Lower leg skin (tissue), 4 donors: Measurements from ENCODE around the gene YPEL3. TPM values are rescaled to one million over a fixed set of nuclear protein-coding genes. Genes with fewer than 3 reads are reported as not detected.

Source experiments
- DNase-seq, 2 donors: peaks; one replicate each; pipeline ENCODE4 v3.0.0-alpha.2; 2019; ENCODE audit warnings: low spot score in 2 of 2
- H3K4me3 ChIP-seq: fragments of 200-600 bp; sonication (generic); 2 replicates; pipeline ENCODE4 v1.5.1; 2017; ENCODE audit warnings: mild to moderate bottlenecking, low read depth; ENCODE audit not compliant: poor library complexity, severe bottlenecking
- POLR2A ChIP-seq, 2 donors: fragments of 450-650 bp; IDR thresholded peaks; one replicate each; pipeline ENCODE4 v1.6.1; 2016 to 2017; ENCODE audit warnings: antibody characterized with exemption in 2 of 2, mild to moderate bottlenecking in 1 of 2, moderate library complexity in 1 of 2
- WGBS, 2 donors: methylation state at CpG; one replicate each; pipeline ENCODE4 v1.1.5; 2018; 5-methylcytosine and 5-hydroxymethylcytosine counted together
- intact Hi-C: fragments of 100-400 bp; cut with DNase I; formaldehyde crosslinking; loops from one replicate; pipeline ENCODE4 v1.15.0; 2023; ENCODE audit warnings: low total_unique reads
- total RNA-seq, 4 donors: library from RNA; depleted of rRNA; stranded (reverse); fragments of >200 nt; gene quantifications; one replicate each; pipeline ENCODE4 v1.1.0, GENCODE V29; 2016
- TF ChIP-seq, protein P1 (sequence below), 3 donors: fragments of 450-650 bp; IDR thresholded peaks; one replicate each; pipeline ENCODE4 v1.5.1; 2016; ENCODE audit warnings: antibody characterized with exemption in 3 of 3, mild to moderate bottlenecking in 3 of 3, moderate library complexity in 2 of 3

YPEL3 gene
- total RNA-seq, 4 donors from 2014 or later, result 185 to 351 (median 229) TPM

DNA sequence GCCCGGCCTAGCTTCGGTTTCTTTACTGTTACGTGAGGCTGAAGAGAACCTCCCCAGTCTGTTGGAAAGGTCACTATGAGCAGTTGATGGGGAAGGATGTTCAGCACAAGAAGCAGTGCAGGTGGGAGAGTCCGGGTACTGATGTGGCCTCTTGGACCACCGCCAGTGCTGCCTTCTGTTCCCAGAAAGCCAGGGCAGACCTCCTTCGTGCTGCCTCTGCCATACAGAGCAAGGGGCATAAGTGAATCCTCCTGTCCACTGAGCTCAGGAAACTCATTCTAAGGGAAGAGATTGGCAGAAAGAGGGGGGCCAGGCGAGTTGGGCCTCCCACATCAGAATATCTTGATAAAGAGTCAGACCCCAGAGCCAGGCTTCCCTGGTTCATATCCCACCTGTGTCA, 16.5 kb downstream of the YPEL3 start:
- 84 to 89% methylated on average over 7 of the region's 7 CpGs for WGBS, 2 donors
- TF ChIP-seq, protein P1, sequence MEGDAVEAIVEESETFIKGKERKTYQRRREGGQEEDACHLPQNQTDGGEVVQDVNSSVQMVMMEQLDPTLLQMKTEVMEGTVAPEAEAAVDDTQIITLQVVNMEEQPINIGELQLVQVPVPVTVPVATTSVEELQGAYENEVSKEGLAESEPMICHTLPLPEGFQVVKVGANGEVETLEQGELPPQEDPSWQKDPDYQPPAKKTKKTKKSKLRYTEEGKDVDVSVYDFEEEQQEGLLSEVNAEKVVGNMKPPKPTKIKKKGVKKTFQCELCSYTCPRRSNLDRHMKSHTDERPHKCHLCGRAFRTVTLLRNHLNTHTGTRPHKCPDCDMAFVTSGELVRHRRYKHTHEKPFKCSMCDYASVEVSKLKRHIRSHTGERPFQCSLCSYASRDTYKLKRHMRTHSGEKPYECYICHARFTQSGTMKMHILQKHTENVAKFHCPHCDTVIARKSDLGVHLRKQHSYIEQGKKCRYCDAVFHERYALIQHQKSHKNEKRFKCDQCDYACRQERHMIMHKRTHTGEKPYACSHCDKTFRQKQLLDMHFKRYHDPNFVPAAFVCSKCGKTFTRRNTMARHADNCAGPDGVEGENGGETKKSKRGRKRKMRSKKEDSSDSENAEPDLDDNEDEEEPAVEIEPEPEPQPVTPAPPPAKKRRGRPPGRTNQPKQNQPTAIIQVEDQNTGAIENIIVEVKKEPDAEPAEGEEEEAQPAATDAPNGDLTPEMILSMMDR (IDR thresholded peaks at IDR 0.05), result no peak
- no peak for TF ChIP-seq POLR2A (IDR thresholded peaks at IDR 0.05)
- H3K4me3 ChIP-seq, result no peak overlapping the region
- intact Hi-C loops, result no loop called here
- DNase-seq, result no peak

DNA sequence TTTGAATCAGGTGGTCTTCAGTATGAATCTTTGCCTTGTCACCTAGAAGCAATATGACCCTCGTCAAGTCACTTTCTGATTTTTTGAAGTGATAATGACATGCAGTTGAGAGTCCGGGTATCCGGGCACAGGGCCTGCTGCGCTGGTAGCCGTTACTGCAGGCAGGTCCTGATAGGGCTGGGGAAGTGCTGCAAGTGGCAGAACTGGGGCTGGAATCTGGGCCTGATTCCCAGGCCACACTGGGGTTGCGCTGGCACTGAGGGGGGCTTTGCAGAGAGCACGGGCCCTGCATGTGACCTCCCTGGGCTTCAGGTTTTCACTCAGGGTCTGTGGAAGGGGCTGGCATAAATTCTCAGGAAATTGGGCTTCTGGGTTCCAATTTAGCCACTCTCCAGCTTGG, 17.3 kb downstream of the YPEL3 start:
- intact Hi-C loops, result no loop called here
- 81 to 86% methylated on average over 7 of the region's 7 CpGs for WGBS, 2 donors
- TF ChIP-seq, protein P1 (IDR thresholded peaks at IDR 0.05), result no peak
- TF ChIP-seq POLR2A (IDR thresholded peaks at IDR 0.05), result no peak
- no peak overlapping the region for H3K4me3 ChIP-seq
- no peak for DNase-seq

DNA sequence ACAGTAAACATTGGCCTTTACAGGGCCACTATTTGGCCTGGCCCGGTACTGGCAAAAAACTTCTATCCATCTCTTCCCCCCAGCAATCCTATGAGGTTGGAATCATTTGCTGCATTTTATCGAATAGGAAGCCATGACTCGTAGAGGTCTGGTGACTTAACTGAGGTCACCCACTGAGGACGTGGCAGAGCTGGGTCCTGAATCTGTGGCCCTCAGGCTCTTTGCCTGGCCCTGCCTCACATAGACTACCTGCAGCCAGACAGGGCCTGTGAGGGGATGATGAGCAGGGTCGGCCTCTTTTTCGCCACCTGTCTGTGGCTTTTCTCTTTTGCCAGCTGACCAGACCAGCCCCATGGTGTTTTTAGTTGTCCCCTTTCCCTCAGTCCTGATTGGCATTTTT, 18.4 kb downstream of the YPEL3 start:
- intact Hi-C loops, result no loop called here
- WGBS, 2 donors, result 64 to 67% methylated on average over 6 of the region's 6 CpGs

DNA sequence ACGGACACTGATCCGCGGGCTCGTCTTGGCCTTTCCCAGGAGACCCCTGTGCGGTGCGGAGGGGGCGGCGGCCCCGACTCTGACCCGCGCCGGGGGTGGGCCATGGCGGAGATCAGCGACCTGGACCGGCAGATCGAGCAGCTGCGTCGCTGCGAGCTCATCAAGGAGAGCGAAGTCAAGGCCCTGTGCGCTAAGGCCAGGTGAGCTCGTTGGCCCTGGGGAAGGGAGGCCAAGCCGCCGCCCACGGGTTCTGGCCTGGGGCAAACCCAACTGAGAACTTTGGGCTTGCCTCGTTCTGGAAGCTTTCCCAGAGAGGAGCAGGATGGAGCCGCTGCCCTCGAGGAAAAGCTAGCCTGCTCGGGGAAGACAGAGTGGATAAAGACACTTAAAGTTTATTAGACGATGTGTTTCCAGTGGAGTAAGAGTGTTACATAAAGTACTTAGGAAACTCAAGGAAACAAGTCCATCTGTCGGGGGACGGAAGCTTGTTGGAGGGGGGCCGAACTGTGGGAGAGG, 19.7 kb downstream of the YPEL3 start:
- peak overlapping the region; percentile 90 for H3K4me3 ChIP-seq
- 1 to 4% methylated on average over 15 to 27 of the region's 33 CpGs for WGBS, 2 donors
- no peak for DNase-seq
- intact Hi-C loops, result no loop called here
- TF ChIP-seq, protein P1 (IDR thresholded peaks at IDR 0.05), result no peak
- no peak for TF ChIP-seq POLR2A (IDR thresholded peaks at IDR 0.05)

More for the DNA sequence above, 18.4 kb downstream of the YPEL3 start:
- no peak overlapping the region for H3K4me3 ChIP-seq
- TF ChIP-seq, protein P1 (IDR thresholded peaks at IDR 0.05), result no peak
- no peak for TF ChIP-seq POLR2A (IDR thresholded peaks at IDR 0.05)
- DNase-seq, result no peak

DNA sequence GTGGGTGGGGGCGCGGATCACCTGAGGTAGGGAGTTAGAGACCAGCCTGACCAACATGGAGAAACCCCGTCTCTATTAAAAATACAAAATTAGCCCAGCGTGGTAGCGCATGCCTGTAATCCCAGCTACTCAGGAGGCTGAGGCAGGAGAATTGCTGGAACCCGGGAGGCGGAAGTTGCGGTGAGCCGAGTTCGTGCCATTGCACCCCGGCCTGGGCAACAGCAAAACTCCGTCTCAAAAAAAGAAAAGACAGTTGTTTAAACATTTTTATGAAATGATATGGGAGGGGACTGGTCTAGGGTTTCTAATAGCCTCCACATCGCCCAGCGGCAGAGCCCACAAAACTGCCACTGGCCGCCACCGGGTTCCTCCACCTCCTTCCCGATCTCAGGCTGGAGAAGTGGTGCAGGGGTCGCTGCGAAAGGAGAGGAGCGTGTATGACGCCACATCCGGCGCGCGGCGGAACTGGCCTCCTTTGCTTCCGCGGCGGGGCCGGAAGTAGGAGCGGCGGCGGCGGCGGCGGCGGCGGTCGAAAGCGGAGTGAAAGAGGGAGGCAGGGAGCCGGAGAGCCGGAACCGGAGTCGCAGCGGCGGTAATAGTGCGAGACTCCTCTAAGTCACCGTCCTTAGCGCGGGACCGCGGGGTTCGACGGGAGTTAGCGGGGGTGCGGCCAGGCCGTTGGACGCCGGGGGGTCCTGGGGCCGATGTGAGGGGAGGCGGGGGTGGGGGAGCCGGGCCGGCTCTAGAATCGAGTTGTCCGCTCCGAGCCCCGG, 20.3 kb downstream of the YPEL3 start, which contains the start of gene PPP4C:
Gene PPP4C, plus strand, starts transcription at position 492 of the 773 bp plus-strand sequence. CDS start 384 bp downstream, outside the sequence.
- WGBS, 2 donors, result 2% methylated on average over 48 to 66 of the region's 67 CpGs

More for the DNA sequence above, 20.3 kb downstream of the YPEL3 start, which contains the start of gene PPP4C:
- peak; percentile 86 to 98 for DNase-seq
- intact Hi-C loops, result no loop called here
- TF ChIP-seq POLR2A (IDR thresholded peaks at IDR 0.05), result peak in 1 of 2 donors; percentile 30
- TF ChIP-seq, protein P1 (IDR thresholded peaks at IDR 0.05), result no peak
- peak within 1 kb of the TSS; percentile 90 for H3K4me3 ChIP-seq
